Measurements from ENCODE around the gene RBPJ.
"Not testable (repeated sequence)": the region's sequence is repeated elsewhere in the genome, so short reads cannot be mapped to it uniquely, and the experiment has no call there.

Gene RBPJ

GRCh38 chr4:26377328-26378311, 56.8 kb downstream of the RBPJ start:
- DNase-seq, result no peak

GRCh38 chr4:26379837-26380236, 59.0 kb downstream of the RBPJ start:
- DNase-seq, result no peak

- DNase-seq, result no peak
Observed at GRCh38 chr4:26380740-26381139, 59.9 kb downstream of the RBPJ start.

GRCh38 chr4:26384380-26385057, 63.7 kb downstream of the RBPJ start:
- DNase-seq, result no peak

- no peak for DNase-seq
Observed at GRCh38 chr4:26385690-26386089, 64.9 kb downstream of the RBPJ start.

- no peak for DNase-seq
Observed at GRCh38 chr4:26386386-26386785, 65.6 kb downstream of the RBPJ start.

- DNase-seq, result no peak
Observed at GRCh38 chr4:26388671-26389070, 67.9 kb downstream of the RBPJ start.

- no peak for DNase-seq
Observed at GRCh38 chr4:26397086-26397485, 76.3 kb downstream of the RBPJ start.

- DNase-seq, result no peak
Observed at GRCh38 chr4:26400132-26400531, 79.3 kb downstream of the RBPJ start.

GRCh38 chr4:26402017-26402416, 81.2 kb downstream of the RBPJ start:
- DNase-seq, result not testable (repeated sequence)

- DNase-seq, result no peak
Observed at GRCh38 chr4:26402458-26402857, 81.6 kb downstream of the RBPJ start.

- no peak for DNase-seq
Observed at GRCh38 chr4:26404743-26405206, 84.0 kb downstream of the RBPJ start.

- no peak for DNase-seq
Observed at GRCh38 chr4:26406346-26406975, 85.6 kb downstream of the RBPJ start.

- no peak for DNase-seq
Observed at GRCh38 chr4:26407476-26407875, 86.7 kb downstream of the RBPJ start.

- DNase-seq, result peak; percentile 31
Observed at GRCh38 chr4:26410385-26411293, 89.8 kb downstream of the RBPJ start.

- no peak for DNase-seq
Observed at GRCh38 chr4:26412381-26413372, 91.9 kb downstream of the RBPJ start.

GRCh38 chr4:26413582-26413981, 92.8 kb downstream of the RBPJ start:
- DNase-seq, result no peak

GRCh38 chr4:26418107-26418506, 97.3 kb downstream of the RBPJ start:
- DNase-seq, result no peak

- DNase-seq, result no peak
Observed at GRCh38 chr4:26418850-26419249, 98.0 kb downstream of the RBPJ start.

GRCh38 chr4:26420438-26420837, 99.6 kb downstream of the RBPJ start:
- no peak for DNase-seq

GRCh38 chr4:26420913-26421312, 100.1 kb downstream of the RBPJ start:
- DNase-seq, result no peak
